K562 (cell line): Measurements from ENCODE around the gene SLC66A3. TPM values are rescaled to one million over a fixed set of nuclear protein-coding genes. Genes with fewer than 3 reads are reported as not detected.

Experiments used
- ATAC-seq: fragments of 200-7000 bp; cut with Tn5 transposase; 3 replicates; pipeline ENCODE4 v1.9.1; 2020; ENCODE audit warnings: moderate library complexity
- BruUV-seq: library from RNA; stranded (reverse); fragments of 400-500 nt; replicated peaks from 2 replicates; lab custom pipeline; 2021; lab: Mats Ljungman, UMichigan
- CTCF ChIA-PET: fragments of 300-600 bp; formaldehyde crosslinking; extraction: SDS; loops from one replicate; lab custom pipeline; 2021; ENCODE audit warnings: low intra/inter-chr PET ratio; lab: Yijun Ruan, JAX
- POLR2A ChIA-PET: fragments of 300-600, 350-650 bp; sonication (Branson Sonifier 250); formaldehyde crosslinking; extraction: SDS; loops from one replicate; lab custom pipeline; 2021; ENCODE audit warnings: antibody characterized with exemption, inconsistent platforms; lab: Yijun Ruan, JAX
- DNase-seq, 4 experiments: peaks; one replicate each; pipeline versions ENCODE4 v3.0.0 to v3.0.0-alpha.2; 2011 to 2018; ENCODE audit warnings: low spot score in 3 of 4, mixed read lengths in 3 of 4; ENCODE audit errors: extremely low read depth in 1 of 4
- FAIRE-seq: peaks from 2 replicates; lab custom pipeline; 2011; peaks lifted over from hg19 to GRCh38; lab: Jason Lieb, UNC
- H2AFZ ChIP-seq: 2 replicates; pipeline ENCODE4 v1.6.0; 2011; ENCODE audit warnings: low read depth, low read length, control low read depth, inconsistent platforms
- H3K27ac ChIP-seq: fragments of 200-600 bp; 3 replicates; pipeline ENCODE4 v1.8.0; 2011; ENCODE audit warnings: low read depth, mild to moderate bottlenecking, control low read depth, inconsistent platforms, low read length, moderate library complexity, mixed read lengths; ENCODE audit errors: extremely low read depth
- H3K27me3 ChIP-seq, 2 experiments: fragments of 300-600 bp in 1 of 2; 2 replicates in 1 of 2; 3 replicates in 1 of 2; pipeline versions ENCODE4 v1.6.0 to v1.8.0; 2011; ENCODE audit warnings: inconsistent platforms in 2 of 2, low read length in 2 of 2, mild to moderate bottlenecking in 1 of 2, mixed read lengths in 1 of 2, moderate library complexity in 1 of 2; ENCODE audit not compliant: control insufficient read depth in 2 of 2, insufficient read depth in 2 of 2
- H3K36me3 ChIP-seq: fragments of 300-600 bp; 3 replicates; pipeline ENCODE4 v1.8.0; 2011; ENCODE audit warnings: mild to moderate bottlenecking, low read length, inconsistent platforms; ENCODE audit not compliant: control insufficient read depth, insufficient read depth
- H3K4me1 ChIP-seq, 2 experiments: fragments of 200-600 bp in 1 of 2; replicated peaks in 1 of 2; 2 replicates in 1 of 2; 3 replicates in 1 of 2; pipeline versions ENCODE4 v1.5.1 to v1.8.0; 2011; ENCODE audit warnings: inconsistent platforms in 2 of 2, low read length in 2 of 2, mild to moderate bottlenecking in 1 of 2, mixed read lengths in 1 of 2, moderate library complexity in 1 of 2; ENCODE audit not compliant: control insufficient read depth in 2 of 2, insufficient read depth in 2 of 2
- H3K4me2 ChIP-seq: 2 replicates; pipeline ENCODE4 v1.6.1; 2011; ENCODE audit warnings: low read length, control low read depth, inconsistent platforms, mixed read lengths; ENCODE audit not compliant: insufficient read depth
- H3K4me3 ChIP-seq: fragments of 200-600 bp; sonication (generic), shearing (Covaris generic); 2 replicates; pipeline ENCODE4 v1.5.1; 2016; ENCODE audit warnings: control low read depth, inconsistent platforms
- H3K79me2 ChIP-seq: fragments of 200-600 bp; 3 replicates; pipeline ENCODE4 v1.8.0; 2011; ENCODE audit warnings: low read length, inconsistent platforms; ENCODE audit not compliant: control insufficient read depth, insufficient read depth
- H3K9ac ChIP-seq, 2 experiments: 2 replicates each; pipeline versions ENCODE4 v1.6.0 to v1.6.1; 2011; ENCODE audit warnings: low read depth in 2 of 2, low read length in 2 of 2, control low read depth in 1 of 2, inconsistent platforms in 1 of 2, mild to moderate bottlenecking in 1 of 2, mixed read lengths in 1 of 2; ENCODE audit not compliant: insufficient read depth in 1 of 2
- H3K9me1 ChIP-seq: one replicate; pipeline ENCODE4 v1.6.0; 2011; ENCODE audit warnings: inconsistent platforms, mild to moderate bottlenecking, low read length, moderate library complexity; ENCODE audit not compliant: control insufficient read depth, insufficient read depth
- H3K9me3 ChIP-seq: replicated peaks from 2 replicates; pipeline ENCODE4 v1.5.1; 2011; ENCODE audit warnings: low read depth, low read length, inconsistent platforms; ENCODE audit not compliant: control insufficient read depth, insufficient read depth
- H4K20me1 ChIP-seq: replicated peaks from 2 replicates; pipeline ENCODE4 v1.6.1; 2011; ENCODE audit warnings: low read length, inconsistent platforms, mixed read lengths; ENCODE audit not compliant: control insufficient read depth, insufficient read depth
- NFIC ChIP-seq: fragments of 450-650 bp; IDR thresholded peaks from 2 replicates; pipeline ENCODE4 v1.6.1; 2017; ENCODE audit warnings: mild to moderate bottlenecking, inconsistent platforms
- RAD21 ChIP-seq, 2 experiments: fragments of 250-450 bp in 1 of 2; fragments of 450-650 bp in 1 of 2; sonication (Bioruptor Pico) in 1 of 2; formaldehyde crosslinking in 1 of 2; IDR thresholded peaks in 1 of 2; conservative IDR thresholded peaks in 1 of 2; 2 replicates each; pipeline versions ENCODE4 v1.4.0 to v1.8.0; 2020 to 2022; ENCODE audit warnings: mild to moderate bottlenecking in 2 of 2, moderate library complexity in 1 of 2
- WGBS: fragments of 100-300 bp; shearing (Covaris generic); methylation state at CpG from one replicate; pipeline ENCODE4 v1.1.6; 2016; ENCODE audit warnings: low coverage, mixed read lengths; ENCODE audit not compliant: insufficient coverage; ENCODE audit errors: missing lambda C conversion rate; 5-methylcytosine and 5-hydroxymethylcytosine counted together
- in situ Hi-C: fragments of 300-500 bp; cut with MboI; formaldehyde crosslinking; loops from 4 replicates; pipeline ENCODE4 v1.15.0; 2018; ENCODE audit warnings: inconsistent platforms, mixed read lengths
- intact Hi-C: fragments of 100-400 bp; cut with micrococcal nuclease; formaldehyde crosslinking; loops from 2 replicates; pipeline ENCODE4 v1.14.2; 2022
- polyA plus RNA-seq, 8 experiments: library from polyadenylated mRNA; depleted of rRNA in 4 of 8; stranded (reverse) in 5 of 8; unstranded in 3 of 8; fragments of >200 nt; fragmentation: Nextera tagmentation in 2 of 8; fragmentation: Illumina TruSeq in 1 of 8; extraction: Ambion mirVana in 2 of 8; extraction: Trizol in 1 of 8; gene quantifications; 2 replicates each; pipeline versions ENCODE4 v1.2.1 to v1.2.3, GENCODE V29; 2011 to 2014; ENCODE audit warnings: inconsistent platforms in 1 of 8, missing spikeins in 1 of 8
- total RNA-seq, 7 experiments: library from RNA; depleted of rRNA in 6 of 7; stranded (reverse); fragments of >200 nt in 6 of 7; fragmentation: Illumina TruSeq in 2 of 7; extraction: Trizol in 2 of 7; gene quantifications; 2 replicates each; pipeline versions ENCODE4 v1.2.1 to v1.2.3, GENCODE V29; 2011 to 2021; ENCODE audit warnings: low replicate concordance in 1 of 7
- TF ChIP-seq, protein P1 (sequence below): sonication (generic); formaldehyde crosslinking; IDR thresholded peaks from 2 replicates; pipeline ENCODE4 v1.8.0; 2023; ENCODE audit warnings: missing genetic modification reagents, mild to moderate bottlenecking, borderline replicate concordance
- TF ChIP-seq, protein P2 (sequence below): fragments of 450-650 bp; IDR thresholded peaks from 2 replicates; pipeline ENCODE4 v1.6.1; 2018; ENCODE audit not compliant: partially characterized antibody

SLC66A3 gene
- total and polyA plus RNA-seq, 9 of the 15 experiments (the other 6 are each of a cell fraction or from before 2014, with no cell fraction given): 2.8 to 30.0 (median 9.1) TPM

DNA sequence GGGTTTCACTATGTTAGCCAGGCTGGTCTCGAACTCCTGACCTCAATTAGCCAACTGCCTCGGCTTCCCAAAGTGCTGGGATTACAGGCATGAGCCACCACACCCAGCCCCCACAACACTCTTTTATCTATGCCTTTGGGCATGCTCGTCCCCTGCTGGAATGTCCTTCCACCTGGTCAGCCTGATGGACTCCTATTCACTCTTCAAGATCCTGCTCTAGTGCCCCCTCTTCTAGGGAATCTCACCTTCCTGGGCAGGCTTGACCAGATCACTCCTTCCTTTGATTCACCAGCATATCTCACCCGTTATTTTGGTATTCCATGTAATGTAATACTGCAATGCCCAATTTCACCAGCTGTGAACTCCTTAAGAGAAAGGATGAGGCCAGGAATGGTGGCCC is 13.9 kb upstream of the SLC66A3 start (continued):
- TF ChIP-seq, protein P1, sequence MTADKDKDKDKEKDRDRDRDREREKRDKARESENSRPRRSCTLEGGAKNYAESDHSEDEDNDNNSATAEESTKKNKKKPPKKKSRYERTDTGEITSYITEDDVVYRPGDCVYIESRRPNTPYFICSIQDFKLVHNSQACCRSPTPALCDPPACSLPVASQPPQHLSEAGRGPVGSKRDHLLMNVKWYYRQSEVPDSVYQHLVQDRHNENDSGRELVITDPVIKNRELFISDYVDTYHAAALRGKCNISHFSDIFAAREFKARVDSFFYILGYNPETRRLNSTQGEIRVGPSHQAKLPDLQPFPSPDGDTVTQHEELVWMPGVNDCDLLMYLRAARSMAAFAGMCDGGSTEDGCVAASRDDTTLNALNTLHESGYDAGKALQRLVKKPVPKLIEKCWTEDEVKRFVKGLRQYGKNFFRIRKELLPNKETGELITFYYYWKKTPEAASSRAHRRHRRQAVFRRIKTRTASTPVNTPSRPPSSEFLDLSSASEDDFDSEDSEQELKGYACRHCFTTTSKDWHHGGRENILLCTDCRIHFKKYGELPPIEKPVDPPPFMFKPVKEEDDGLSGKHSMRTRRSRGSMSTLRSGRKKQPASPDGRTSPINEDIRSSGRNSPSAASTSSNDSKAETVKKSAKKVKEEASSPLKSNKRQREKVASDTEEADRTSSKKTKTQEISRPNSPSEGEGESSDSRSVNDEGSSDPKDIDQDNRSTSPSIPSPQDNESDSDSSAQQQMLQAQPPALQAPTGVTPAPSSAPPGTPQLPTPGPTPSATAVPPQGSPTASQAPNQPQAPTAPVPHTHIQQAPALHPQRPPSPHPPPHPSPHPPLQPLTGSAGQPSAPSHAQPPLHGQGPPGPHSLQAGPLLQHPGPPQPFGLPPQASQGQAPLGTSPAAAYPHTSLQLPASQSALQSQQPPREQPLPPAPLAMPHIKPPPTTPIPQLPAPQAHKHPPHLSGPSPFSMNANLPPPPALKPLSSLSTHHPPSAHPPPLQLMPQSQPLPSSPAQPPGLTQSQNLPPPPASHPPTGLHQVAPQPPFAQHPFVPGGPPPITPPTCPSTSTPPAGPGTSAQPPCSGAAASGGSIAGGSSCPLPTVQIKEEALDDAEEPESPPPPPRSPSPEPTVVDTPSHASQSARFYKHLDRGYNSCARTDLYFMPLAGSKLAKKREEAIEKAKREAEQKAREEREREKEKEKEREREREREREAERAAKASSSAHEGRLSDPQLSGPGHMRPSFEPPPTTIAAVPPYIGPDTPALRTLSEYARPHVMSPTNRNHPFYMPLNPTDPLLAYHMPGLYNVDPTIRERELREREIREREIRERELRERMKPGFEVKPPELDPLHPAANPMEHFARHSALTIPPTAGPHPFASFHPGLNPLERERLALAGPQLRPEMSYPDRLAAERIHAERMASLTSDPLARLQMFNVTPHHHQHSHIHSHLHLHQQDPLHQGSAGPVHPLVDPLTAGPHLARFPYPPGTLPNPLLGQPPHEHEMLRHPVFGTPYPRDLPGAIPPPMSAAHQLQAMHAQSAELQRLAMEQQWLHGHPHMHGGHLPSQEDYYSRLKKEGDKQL (CRISPR knock-in tag): no peak

DNA sequence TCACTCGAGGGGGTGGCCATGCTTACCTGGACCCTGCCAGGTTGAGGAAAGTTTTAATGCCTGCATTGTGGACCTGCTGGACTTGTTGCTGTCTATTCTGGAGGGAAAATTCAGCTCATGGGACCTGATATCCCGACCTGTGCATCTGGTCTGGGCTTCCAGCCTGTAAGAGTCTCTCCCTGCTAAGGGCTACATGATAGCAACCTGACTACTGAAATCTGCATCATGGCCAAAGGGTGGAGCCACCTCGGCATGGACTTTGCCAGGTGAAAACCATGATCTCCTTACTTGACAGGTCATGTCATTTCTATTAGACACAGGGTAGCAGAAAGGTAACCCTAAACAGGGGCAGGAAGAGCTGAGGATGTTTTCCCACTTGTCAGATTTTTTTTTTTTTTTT is 12.9 kb upstream of the SLC66A3 start:
- H3K4me3 ChIP-seq: no peak overlapping the region
- intact Hi-C loops (no loop called here), in situ Hi-C loops (loop anchor here (25.0 kb wide), 1 partner anchor 270 kb away; no protein-coding TSS in a partner anchor)
- ChIA-PET POLR2A (no interaction called here), CTCF (no interaction called here)
- no peaks in the 10 kb centered on the region for H3K79me2 ChIP-seq
- H4K20me1 ChIP-seq: no peaks in the 10 kb centered on the region
- H3K4me1 ChIP-seq: no peaks in the 10 kb centered on the region
- no peak for DNase-seq
- H3K9me3 ChIP-seq: 0 out of 2 replicates have a peak, but pooled peaks cover 2% of the 10 kb centered on the region
- BruUV-seq: no TSS peak
- H3K27ac ChIP-seq: no peak overlapping the region
- FAIRE-seq: peak; percentile 19
- no peaks in the 10 kb centered on the region for H3K9me1 ChIP-seq
- no peaks in the 10 kb centered on the region for H3K36me3 ChIP-seq
- no peak overlapping the region for H2AFZ ChIP-seq
- TF ChIP-seq RAD21 (CRISPR knock-in tag; conservative IDR thresholded peaks at IDR 0.05 in 1 of 2, IDR thresholded peaks at IDR 0.05 in 1 of 2) (peak in 1 of 2 experiments; percentile 23; a peak in 1 of 4 replicates), NFIC (no peak)
- TF ChIP-seq, protein P2, sequence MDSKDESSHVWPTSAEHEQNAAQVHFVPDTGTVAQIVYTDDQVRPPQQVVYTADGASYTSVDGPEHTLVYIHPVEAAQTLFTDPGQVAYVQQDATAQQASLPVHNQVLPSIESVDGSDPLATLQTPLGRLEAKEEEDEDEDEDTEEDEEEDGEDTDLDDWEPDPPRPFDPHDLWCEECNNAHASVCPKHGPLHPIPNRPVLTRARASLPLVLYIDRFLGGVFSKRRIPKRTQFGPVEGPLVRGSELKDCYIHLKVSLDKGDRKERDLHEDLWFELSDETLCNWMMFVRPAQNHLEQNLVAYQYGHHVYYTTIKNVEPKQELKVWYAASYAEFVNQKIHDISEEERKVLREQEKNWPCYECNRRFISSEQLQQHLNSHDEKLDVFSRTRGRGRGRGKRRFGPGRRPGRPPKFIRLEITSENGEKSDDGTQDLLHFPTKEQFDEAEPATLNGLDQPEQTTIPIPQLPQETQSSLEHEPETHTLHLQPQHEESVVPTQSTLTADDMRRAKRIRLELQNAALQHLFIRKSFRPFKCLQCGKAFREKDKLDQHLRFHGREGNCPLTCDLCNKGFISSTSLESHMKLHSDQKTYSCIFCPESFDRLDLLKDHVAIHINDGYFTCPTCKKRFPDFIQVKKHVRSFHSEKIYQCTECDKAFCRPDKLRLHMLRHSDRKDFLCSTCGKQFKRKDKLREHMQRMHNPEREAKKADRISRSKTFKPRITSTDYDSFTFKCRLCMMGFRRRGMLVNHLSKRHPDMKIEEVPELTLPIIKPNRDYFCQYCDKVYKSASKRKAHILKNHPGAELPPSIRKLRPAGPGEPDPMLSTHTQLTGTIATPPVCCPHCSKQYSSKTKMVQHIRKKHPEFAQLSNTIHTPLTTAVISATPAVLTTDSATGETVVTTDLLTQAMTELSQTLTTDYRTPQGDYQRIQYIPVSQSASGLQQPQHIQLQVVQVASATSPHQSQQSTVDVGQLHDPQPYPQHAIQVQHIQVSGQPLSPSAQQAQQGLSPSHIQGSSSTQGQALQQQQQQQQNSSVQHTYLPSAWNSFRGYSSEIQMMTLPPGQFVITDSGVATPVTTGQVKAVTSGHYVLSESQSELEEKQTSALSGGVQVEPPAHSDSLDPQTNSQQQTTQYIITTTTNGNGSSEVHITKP: peak; percentile 51
- 0% methylated on average over 3 of the region's 3 CpGs for WGBS
- no peak overlapping the region for H3K9ac ChIP-seq
- peaks cover 11 to 53% of the 10 kb centered on the region in 2 experiments for H3K27me3 ChIP-seq
- ATAC-seq: peak; percentile 75
- no peak overlapping the region for H3K4me2 ChIP-seq
